NCI-H2227 (cell line): ENCODE data around the gene FMO3.

ENCODE experiments used
- DNase-seq: peaks from one replicate; lab custom pipeline; 2025; ENCODE audit not compliant: unreplicated experiment; lab: John Stamatoyannopoulos, UW

The FMO3 gene

DNA sequence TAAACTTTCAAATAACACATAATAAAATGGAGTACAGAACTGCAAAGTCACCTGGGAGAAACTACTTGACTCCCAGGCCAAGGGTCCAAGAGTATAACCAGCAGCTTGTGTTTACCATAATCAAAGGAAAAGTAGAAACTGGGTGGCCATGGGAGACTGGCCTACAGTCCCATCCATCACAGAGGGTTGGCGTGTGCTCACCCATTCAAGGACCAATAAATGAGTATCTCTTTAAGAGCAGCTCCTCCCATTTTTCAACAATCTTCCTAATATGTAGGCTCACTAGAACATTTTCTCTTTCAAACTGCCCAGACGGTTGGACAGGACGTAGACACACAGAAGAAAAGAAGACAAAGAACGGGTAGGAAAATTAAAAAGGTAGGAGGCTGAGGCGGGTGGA is at the start of gene FMO3:
FMO3 (plus strand) TSS at position 302 of the 400 bp plus-strand sequence. CDS start 1,754 bp downstream, outside the sequence.
- DNase-seq = no peak

- DNase-seq = no peak
Observed at GRCh38 chr1:171048014-171048413, 42.7 kb upstream of the FMO3 start.

GRCh38 chr1:171052977-171053376 is 37.7 kb upstream of the FMO3 start:
- DNase-seq = no peak

GRCh38 chr1:171055966-171056643 is 34.6 kb upstream of the FMO3 start:
- no peak for DNase-seq

DNA sequence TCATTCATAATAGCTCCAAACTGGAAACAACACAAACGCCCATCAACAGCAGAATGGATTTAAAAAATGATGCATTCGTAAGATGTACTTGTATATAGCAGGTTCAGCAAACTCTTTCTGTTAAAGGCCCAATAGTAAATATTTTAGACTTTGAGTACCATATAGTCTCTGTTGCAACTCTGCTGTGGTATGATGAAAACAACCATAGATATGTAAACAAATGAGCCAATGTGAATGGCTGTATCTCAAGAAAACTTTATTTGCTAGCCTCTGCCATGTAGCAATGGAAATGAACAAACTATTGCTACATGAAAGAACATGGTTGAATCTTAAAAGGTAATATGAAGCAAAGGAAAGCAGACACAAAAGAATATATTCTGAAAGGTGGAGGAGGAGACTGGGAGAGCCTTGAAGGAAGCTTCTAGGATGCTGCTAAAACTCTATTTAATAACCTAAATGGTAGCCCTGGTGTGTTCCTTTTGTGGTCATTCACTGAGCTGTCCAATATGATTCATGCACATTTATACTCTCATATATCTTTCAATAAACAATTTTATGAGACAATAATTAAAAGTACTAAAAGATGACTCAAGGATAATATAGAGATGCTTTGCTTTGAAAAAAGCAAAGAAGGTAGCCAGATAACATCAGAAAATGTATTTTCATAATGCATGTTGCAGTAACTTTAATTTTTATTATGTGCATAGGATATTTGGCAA is 29.1 kb upstream of the FMO3 start:
- DNase-seq = no peak

- no peak for DNase-seq
Observed at GRCh38 chr1:171062902-171063301, 27.8 kb upstream of the FMO3 start.

DNA sequence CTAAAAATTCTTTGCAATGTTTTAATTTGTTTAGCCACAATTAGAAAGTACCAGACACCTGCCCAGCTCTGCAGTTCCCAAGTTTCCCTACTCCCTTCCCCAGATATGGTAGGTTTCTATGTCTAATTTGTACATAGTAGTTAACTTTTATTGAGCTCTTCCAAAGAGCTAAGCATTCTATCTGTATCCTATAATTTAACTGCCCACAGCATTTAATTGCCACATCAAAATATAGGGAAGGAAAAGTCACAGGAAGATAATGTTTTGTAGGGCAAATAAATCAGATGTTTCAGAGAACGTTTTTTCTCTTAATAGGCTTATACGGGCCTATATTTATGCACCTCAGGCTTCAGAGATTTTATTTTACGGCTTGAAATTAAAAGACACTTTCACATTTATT is 15.7 kb upstream of the FMO3 start:
- no peak for DNase-seq

- no peak for DNase-seq
Observed at GRCh38 chr1:171081314-171081753, 9.4 kb upstream of the FMO3 start.

GRCh38 chr1:171081763-171082201 is 8.9 kb upstream of the FMO3 start:
- no peak for DNase-seq

- no peak for DNase-seq
Observed at GRCh38 chr1:171082606-171083005, 8.1 kb upstream of the FMO3 start.

- DNase-seq = no peak
Observed at GRCh38 chr1:171083222-171083621, 7.5 kb upstream of the FMO3 start.

DNA sequence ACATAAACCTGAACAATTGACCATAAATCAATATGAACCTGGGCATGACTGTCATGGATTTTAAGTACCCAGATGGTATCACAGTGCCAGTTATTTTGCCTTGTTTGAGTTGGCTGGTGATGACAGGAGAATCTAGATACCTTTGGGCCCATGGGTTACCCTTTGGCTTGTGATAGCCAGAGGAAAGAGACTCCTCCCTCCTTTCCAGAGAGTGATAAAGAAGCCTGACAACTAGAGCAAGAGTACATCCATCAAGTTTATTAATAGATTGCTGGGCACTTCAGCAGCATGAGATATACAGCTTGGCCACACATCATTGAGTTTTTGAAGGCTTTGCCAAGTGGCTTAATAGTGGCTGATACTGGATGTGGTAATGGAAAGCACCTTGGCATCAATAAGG is 6.6 kb upstream of the FMO3 start:
- no peak for DNase-seq

- no peak for DNase-seq
Observed at GRCh38 chr1:171084870-171085269, 5.8 kb upstream of the FMO3 start.

DNA sequence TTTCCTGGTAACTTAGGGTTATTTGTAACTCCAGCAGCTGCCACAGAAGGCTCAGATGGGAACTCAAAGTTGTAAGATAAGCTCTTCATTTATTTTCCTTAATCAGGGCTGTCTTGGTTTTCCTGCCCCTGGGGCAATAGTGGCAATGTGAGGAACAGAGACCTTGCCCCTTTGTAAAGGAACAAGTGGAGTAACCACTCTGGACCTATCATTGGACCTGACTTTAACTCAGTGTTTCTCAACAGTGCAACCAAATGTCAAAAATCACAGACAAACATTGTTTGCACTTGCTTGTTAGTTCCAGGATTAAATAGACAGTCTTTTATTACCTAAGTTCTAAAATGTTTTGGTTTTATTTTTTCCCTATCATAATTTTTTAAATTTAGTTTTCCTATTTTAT is 2.8 kb upstream of the FMO3 start:
- DNase-seq = no peak

- DNase-seq = no peak
Observed at GRCh38 chr1:171103862-171104261, 13.2 kb downstream of the FMO3 start.

DNA sequence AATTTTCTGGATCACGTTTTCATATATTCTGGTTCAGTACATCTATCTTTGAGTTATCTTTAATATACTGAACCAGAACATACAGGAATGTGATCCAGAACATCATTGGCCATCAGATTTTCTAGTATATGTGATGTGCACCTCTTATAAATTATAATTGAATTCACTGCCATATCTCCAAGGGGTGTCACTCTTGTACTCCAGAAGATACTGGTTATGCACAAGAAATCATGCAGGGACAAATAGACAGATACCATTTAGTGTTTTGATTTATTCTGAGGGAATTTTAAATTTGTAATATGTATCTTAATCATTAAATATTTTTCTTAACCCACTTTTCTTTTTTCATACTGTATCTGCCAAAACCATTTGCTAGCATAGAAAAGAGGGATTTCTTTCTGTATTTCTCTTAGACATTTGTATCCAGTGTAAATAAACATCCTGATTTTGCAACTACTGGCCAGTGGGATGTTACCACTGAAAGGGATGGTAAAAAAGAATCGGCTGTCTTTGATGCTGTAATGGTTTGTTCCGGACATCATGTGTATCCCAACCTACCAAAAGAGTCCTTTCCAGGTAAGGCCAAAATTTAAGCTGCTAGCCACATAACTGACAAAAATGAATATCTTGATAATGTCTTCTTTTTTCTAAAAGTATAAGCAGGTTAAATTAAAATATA is 16.7 kb downstream of the FMO3 start:
- DNase-seq = no peak

- no peak for DNase-seq
Observed at GRCh38 chr1:171107969-171108368, 17.3 kb downstream of the FMO3 start.

- DNase-seq = no peak
Observed at GRCh38 chr1:171109966-171110365, 19.3 kb downstream of the FMO3 start.

- no peak for DNase-seq
Observed at GRCh38 chr1:171110621-171111326, 20.1 kb downstream of the FMO3 start.

DNA sequence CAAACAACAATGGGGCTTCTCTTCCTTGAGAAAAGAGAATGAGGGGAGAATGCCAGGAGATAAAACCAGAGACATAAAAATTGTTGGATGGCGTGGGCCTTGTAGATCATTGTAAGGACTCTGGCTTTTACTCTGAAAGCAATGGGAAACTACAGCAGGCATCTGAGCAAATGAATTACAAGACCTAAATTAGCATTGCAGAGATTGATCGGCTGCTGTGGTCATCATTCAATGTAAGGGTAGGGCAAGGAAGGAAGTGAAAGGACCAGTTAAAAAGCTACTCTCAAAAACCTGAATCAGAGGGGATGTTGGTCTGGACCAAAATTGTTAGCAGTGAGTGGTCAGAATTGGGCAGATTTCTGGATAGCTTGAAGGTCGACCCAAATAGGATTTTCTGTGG is 21.4 kb downstream of the FMO3 start:
- DNase-seq = no peak

GRCh38 chr1:171113382-171113781 is 22.7 kb downstream of the FMO3 start:
- no peak for DNase-seq
